PC-9 (cell line): ENCODE results near the gene PITPNC1. TPM values are rescaled to one million over a fixed set of nuclear protein-coding genes. Genes with fewer than 3 reads are reported as not detected.
"Not testable (repeated sequence)": the region's sequence is repeated elsewhere in the genome, so short reads cannot be mapped to it uniquely, and the experiment has no call there.

Experiments used
- BruUV-seq: library from RNA; stranded (reverse); fragments of 400-500 nt; replicated peaks from 2 replicates; lab custom pipeline; 2021; lab: Mats Ljungman, UMichigan
- CTCF ChIA-PET: fragments of 300-600 bp; sonication (Branson Sonifier 250); formaldehyde crosslinking; loops from one replicate; lab custom pipeline; 2022; ENCODE audit warnings: antibody characterized with exemption; lab: Charles Lee
- POLR2A ChIA-PET: fragments of 300-600 bp; sonication (Branson Sonifier 250); formaldehyde crosslinking; loops from one replicate; lab custom pipeline; 2022; ENCODE audit warnings: antibody characterized with exemption; ENCODE audit not compliant: unreplicated experiment; lab: Charles Lee
- DNase-seq, 2 experiments: peaks; one replicate each; pipeline versions ENCODE4 v3.0.0 to v3.0.0-alpha.2; 2015 to 2022; ENCODE audit warnings: mixed read lengths in 1 of 2
- H2AFZ ChIP-seq: fragments of 200-600 bp; sonication (generic); 2 replicates; pipeline ENCODE4 v1.8.1; 2017; ENCODE audit warnings: antibody characterized with exemption
- H3F3A ChIP-seq: fragments of 200-600 bp; sonication (generic); 2 replicates; pipeline ENCODE4 v1.8.1; 2017; ENCODE audit warnings: antibody characterized with exemption, mild to moderate bottlenecking, low read depth; ENCODE audit not compliant: insufficient read depth
- H3K27ac ChIP-seq: fragments of 200-600 bp; sonication (generic); 2 replicates; pipeline ENCODE4 v1.6.1; 2016; ENCODE audit warnings: mixed run types
- H3K27me3 ChIP-seq: fragments of 200-600 bp; sonication (generic); 2 replicates; pipeline ENCODE4 v1.6.1; 2016; ENCODE audit warnings: low read depth, mixed run types; ENCODE audit not compliant: insufficient read depth
- H3K36me3 ChIP-seq: fragments of 200-600 bp; sonication (generic); 2 replicates; pipeline ENCODE4 v1.6.1; 2016; ENCODE audit warnings: low read depth, mixed run types
- H3K4me1 ChIP-seq: fragments of 200-600 bp; sonication (generic); replicated peaks from 2 replicates; pipeline ENCODE4 v1.6.1; 2016; ENCODE audit warnings: mixed run types; ENCODE audit not compliant: insufficient read depth
- H3K4me2 ChIP-seq: fragments of 200-600 bp; sonication (generic); 2 replicates; pipeline ENCODE4 v1.6.1; 2017; ENCODE audit warnings: mixed run types
- H3K4me3 ChIP-seq: fragments of 200-600 bp; sonication (generic); 2 replicates; pipeline ENCODE4 v1.6.1; 2016; ENCODE audit warnings: mixed run types
- H3K79me2 ChIP-seq: fragments of 200-600 bp; sonication (generic); 2 replicates; pipeline ENCODE4 v1.6.1; 2017; ENCODE audit warnings: low read depth, mixed run types
- H3K9me2 ChIP-seq: fragments of 200-600 bp; sonication (generic); 2 replicates; pipeline ENCODE4 v1.8.1; 2017; ENCODE audit warnings: mild to moderate bottlenecking; ENCODE audit not compliant: insufficient read depth
- H3K9me3 ChIP-seq: fragments of 200-600 bp; sonication (generic); 2 replicates; pipeline ENCODE4 v1.8.1; 2016; ENCODE audit warnings: low read depth; ENCODE audit not compliant: insufficient read depth
- H4K20me1 ChIP-seq: fragments of 200-600 bp; sonication (generic); 2 replicates; pipeline ENCODE4 v1.8.1; 2017; ENCODE audit not compliant: insufficient read depth
- EZH2 ChIP-seq: fragments of 200-600 bp; sonication (generic); IDR thresholded peaks from 2 replicates; pipeline ENCODE4 v1.8.0; 2017; ENCODE audit warnings: antibody characterized with exemption, low read depth
- intact Hi-C: fragments of 100-400 bp; cut with micrococcal nuclease; formaldehyde crosslinking; loops from one replicate; pipeline ENCODE4 v1.10.0; 2022; ENCODE audit not compliant: unreplicated experiment
- total RNA-seq: library from RNA; stranded (reverse); gene quantifications from 2 replicates; pipeline ENCODE4 v1.2.3, GENCODE V29; 2021
- TF ChIP-seq, protein P1 (sequence below): fragments of 200-600 bp; sonication (generic); conservative IDR thresholded peaks from 2 replicates; pipeline ENCODE4 v1.6.1; 2017; ENCODE audit warnings: mixed run types, antibody characterized with exemption, mild to moderate bottlenecking, moderate library complexity

Gene PITPNC1
- total RNA-seq, 1 experiment from 2014 or later: 6.0 TPM

DNA sequence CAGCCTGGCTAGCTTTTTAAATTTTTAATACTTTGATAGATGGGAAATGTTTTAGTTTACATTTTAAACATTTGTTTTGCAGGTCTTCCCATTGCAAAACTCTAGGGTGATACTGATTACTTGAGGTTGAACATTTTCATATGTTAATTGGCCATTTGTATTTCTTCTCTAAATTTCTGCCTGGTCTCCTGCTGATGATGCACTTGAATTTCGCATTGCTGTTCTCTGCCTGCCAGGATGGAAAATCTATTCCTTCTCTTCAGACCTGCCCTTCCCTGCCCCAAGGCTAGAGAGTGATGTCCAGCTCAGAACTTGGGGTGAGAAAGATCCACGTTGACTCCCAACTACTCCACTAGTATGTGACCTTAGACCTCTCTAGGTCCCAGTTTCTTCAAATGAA is 134.7 kb downstream of the PITPNC1 start:
- intact Hi-C loops: no loop called here
- H3F3A ChIP-seq: no peaks in the 10 kb centered on the region
- no peaks in the 10 kb centered on the region for H3K36me3 ChIP-seq
- H3K9me2 ChIP-seq: no peaks in the 10 kb centered on the region
- H3K79me2 ChIP-seq: no peaks in the 10 kb centered on the region
- no peaks in the 10 kb centered on the region for H3K4me1 ChIP-seq
- H3K4me3 ChIP-seq: no peak overlapping the region
- ChIA-PET CTCF (no interaction called here), POLR2A (no interaction called here)
- DNase-seq: no peak
- no peak overlapping the region for H3K27ac ChIP-seq
- no peaks in the 10 kb centered on the region for H3K9me3 ChIP-seq
- H2AFZ ChIP-seq: no peak overlapping the region
- no peaks in the 10 kb centered on the region for H4K20me1 ChIP-seq
- no TSS peak for BruUV-seq
- no peak overlapping the region for H3K4me2 ChIP-seq
- no peaks in the 10 kb centered on the region for H3K27me3 ChIP-seq
- TF ChIP-seq, protein P1, sequence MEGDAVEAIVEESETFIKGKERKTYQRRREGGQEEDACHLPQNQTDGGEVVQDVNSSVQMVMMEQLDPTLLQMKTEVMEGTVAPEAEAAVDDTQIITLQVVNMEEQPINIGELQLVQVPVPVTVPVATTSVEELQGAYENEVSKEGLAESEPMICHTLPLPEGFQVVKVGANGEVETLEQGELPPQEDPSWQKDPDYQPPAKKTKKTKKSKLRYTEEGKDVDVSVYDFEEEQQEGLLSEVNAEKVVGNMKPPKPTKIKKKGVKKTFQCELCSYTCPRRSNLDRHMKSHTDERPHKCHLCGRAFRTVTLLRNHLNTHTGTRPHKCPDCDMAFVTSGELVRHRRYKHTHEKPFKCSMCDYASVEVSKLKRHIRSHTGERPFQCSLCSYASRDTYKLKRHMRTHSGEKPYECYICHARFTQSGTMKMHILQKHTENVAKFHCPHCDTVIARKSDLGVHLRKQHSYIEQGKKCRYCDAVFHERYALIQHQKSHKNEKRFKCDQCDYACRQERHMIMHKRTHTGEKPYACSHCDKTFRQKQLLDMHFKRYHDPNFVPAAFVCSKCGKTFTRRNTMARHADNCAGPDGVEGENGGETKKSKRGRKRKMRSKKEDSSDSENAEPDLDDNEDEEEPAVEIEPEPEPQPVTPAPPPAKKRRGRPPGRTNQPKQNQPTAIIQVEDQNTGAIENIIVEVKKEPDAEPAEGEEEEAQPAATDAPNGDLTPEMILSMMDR: no peak
- TF ChIP-seq EZH2: no peak

DNA sequence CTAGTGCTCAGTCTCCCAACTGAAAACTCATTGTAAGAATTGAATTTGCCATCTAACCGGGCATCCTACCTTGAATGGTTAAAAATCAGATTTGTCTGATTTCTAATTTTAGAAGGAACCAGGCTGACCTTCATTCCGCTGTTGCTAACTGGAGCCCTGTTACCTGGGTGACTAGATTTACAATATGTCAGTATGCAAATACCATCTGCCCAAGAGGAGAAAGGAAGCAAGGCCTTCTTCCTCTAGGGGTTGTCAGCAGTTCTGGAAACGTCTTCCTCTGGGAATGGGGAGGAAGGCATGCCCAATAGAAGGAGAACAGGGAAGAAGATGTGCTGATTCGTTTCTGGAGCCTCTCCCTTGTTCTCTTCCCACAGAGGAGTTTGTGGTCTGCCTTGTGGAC is 137.9 kb downstream of the PITPNC1 start:
- BruUV-seq: no TSS peak
- POLR2A ChIA-PET: no interaction called here
- intact Hi-C loops: no loop called here

DNA sequence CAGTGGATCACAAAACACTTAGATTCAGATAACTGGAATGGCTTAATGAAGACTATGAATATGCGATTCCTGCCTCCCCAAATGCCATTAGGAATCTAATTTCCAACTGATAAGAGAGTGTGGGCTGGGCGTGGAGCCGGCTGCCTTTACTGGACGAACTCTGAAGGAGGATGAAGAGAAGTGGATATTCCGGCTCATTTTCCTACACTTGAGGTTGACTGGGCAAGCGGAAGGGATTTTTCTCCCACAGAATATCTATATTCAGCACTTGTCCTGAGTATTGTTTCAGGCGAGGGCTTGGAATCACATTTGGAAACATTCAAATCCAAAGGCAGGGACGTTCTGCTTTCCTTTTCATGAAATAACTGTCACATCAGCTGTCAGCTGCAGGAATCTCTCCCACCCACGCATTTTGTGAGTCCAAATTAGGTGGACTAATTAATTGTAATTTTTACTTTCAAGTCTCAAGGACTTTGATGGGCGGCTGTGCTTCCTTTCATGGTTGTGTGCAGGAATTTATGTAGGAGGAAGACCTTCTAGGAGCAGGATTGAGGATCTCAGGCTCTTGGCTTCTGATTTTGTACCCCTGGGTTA is 138.5 kb downstream of the PITPNC1 start:
- CTCF ChIA-PET: no interaction called here
- H3K36me3 ChIP-seq: no peaks in the 10 kb centered on the region
- H2AFZ ChIP-seq: no peak overlapping the region
- no peaks in the 10 kb centered on the region for H4K20me1 ChIP-seq
- H3F3A ChIP-seq: no peaks in the 10 kb centered on the region
- H3K4me1 ChIP-seq: no peaks in the 10 kb centered on the region
- H3K27me3 ChIP-seq: no peaks in the 10 kb centered on the region
- TF ChIP-seq, protein P1: no peak
- no peak for TF ChIP-seq EZH2
- H3K9me2 ChIP-seq: no peaks in the 10 kb centered on the region
- H3K79me2 ChIP-seq: no peaks in the 10 kb centered on the region
- intact Hi-C loops: no loop called here
- POLR2A ChIA-PET: no interaction called here
- H3K4me2 ChIP-seq: no peak overlapping the region
- DNase-seq: no peak
- no peak overlapping the region for H3K27ac ChIP-seq
- H3K4me3 ChIP-seq: no peak overlapping the region
- no TSS peak for BruUV-seq
- no peaks in the 10 kb centered on the region for H3K9me3 ChIP-seq

More for the DNA sequence above, 137.9 kb downstream of the PITPNC1 start:
- Histone ChIP-seq H3K4me2 (no peak overlapping the region), H2AFZ (no peak overlapping the region), H3K36me3 (no peaks in the 10 kb centered on the region), H3K27me3 (no peaks in the 10 kb centered on the region), H3K79me2 (no peaks in the 10 kb centered on the region), H3K4me1 (no peaks in the 10 kb centered on the region), H3K4me3 (no peak overlapping the region), H3K9me2 (no peaks in the 10 kb centered on the region), H3K27ac (no peak overlapping the region), H3F3A (no peaks in the 10 kb centered on the region), H4K20me1 (no peaks in the 10 kb centered on the region), H3K9me3 (no peaks in the 10 kb centered on the region)
- CTCF ChIA-PET: no interaction called here
- DNase-seq: no peak
- TF ChIP-seq, protein P1: no peak
- TF ChIP-seq EZH2: no peak

DNA sequence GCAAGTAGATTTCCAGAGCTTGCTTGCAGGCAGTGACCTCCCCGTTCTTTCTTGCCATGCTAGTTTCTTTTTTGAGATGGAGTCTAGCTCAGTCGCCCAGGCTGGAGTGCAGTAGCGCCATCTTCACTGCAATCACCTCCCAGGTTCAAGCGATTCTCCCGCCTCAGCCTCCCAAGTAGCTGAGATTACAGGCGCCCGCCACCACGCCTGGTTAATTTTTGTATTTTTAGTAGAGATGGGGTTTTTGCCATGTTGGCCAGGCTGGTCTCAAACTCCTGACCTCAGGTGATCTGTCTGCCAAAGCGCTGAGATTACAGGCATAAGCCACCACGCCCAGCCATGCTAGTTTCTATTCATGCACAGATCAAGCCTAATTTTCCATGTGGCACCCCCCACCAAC is 139.5 kb downstream of the PITPNC1 start:
- BruUV-seq, H3K79me2 ChIP-seq, DNase-seq, H3K4me2 ChIP-seq, H2AFZ ChIP-seq, H3K36me3 ChIP-seq, H4K20me1 ChIP-seq, H3F3A ChIP-seq, H3K4me1 ChIP-seq, H3K27me3 ChIP-seq, intact Hi-C loops, H3K9me3 ChIP-seq, POLR2A ChIA-PET, H3K27ac ChIP-seq, H3K4me3 ChIP-seq, H3K9me2 ChIP-seq: not testable (repeated sequence)
- CTCF ChIA-PET: interaction anchor here (0.5 kb wide), 1 partner anchor 42 kb away, joined by 14 read pairs; no protein-coding TSS in a partner anchor
